Measurements from ENCODE around the gene SPATA7. TPM values are rescaled to one million over a fixed set of nuclear protein-coding genes. Genes with fewer than 3 reads are reported as not detected.

Gene SPATA7
- total RNA-seq, 1 donor, result 21.4 TPM

GRCh38 chr14:88454886-88455285, 69.4 kb downstream of the SPATA7 start:
- H3K4me1 ChIP-seq (ENCODE audit: insufficient read depth, low read length), result no peaks in the 10 kb centered on the region
- no peaks in the 10 kb centered on the region for H3K79me2 ChIP-seq (ENCODE audit: insufficient read depth, low read length)
- no peak overlapping the region for H3K4me3 ChIP-seq (ENCODE audit: insufficient read depth, low read length)
- H3K27me3 ChIP-seq (ENCODE audit: insufficient read depth, low read length), result no peaks in the 10 kb centered on the region
- H2AFZ ChIP-seq (ENCODE audit: low read length), result no peak overlapping the region
- H3K4me2 ChIP-seq (ENCODE audit: insufficient read depth, low read length), result no peak overlapping the region
- H4K20me1 ChIP-seq (ENCODE audit: insufficient read depth, low read length), result no peaks in the 10 kb centered on the region
- no peak for DNase-seq (ENCODE audit: insufficient read length, low spot score, missing footprints)
- no peaks in the 10 kb centered on the region for H3K36me3 ChIP-seq (ENCODE audit: insufficient read depth, low read length)
- no peak for TF ChIP-seq CTCF (IDR thresholded peaks at IDR 0.05; ENCODE audit: extremely low read depth, low read depth, low read length)
- no peak overlapping the region for H3K27ac ChIP-seq (ENCODE audit: low read depth, low read length)
- H3K9me3 ChIP-seq (ENCODE audit: low read depth, low read length), result no peaks in the 10 kb centered on the region

GRCh38 chr14:88463318-88463717, 77.9 kb downstream of the SPATA7 start:
- no peak overlapping the region for H2AFZ ChIP-seq (ENCODE audit: low read length)
- H3K36me3 ChIP-seq (ENCODE audit: insufficient read depth, low read length), result peaks cover 22% of the 10 kb centered on the region
- H4K20me1 ChIP-seq (ENCODE audit: insufficient read depth, low read length), result no peaks in the 10 kb centered on the region
- no peak overlapping the region for H3K27ac ChIP-seq (ENCODE audit: low read depth, low read length)
- no peak for DNase-seq (ENCODE audit: insufficient read length, low spot score, missing footprints)
- no peak overlapping the region for H3K4me2 ChIP-seq (ENCODE audit: insufficient read depth, low read length)
- no peaks in the 10 kb centered on the region for H3K79me2 ChIP-seq (ENCODE audit: insufficient read depth, low read length)
- H3K9me3 ChIP-seq (ENCODE audit: low read depth, low read length), result no peaks in the 10 kb centered on the region
- H3K4me1 ChIP-seq (ENCODE audit: insufficient read depth, low read length), result peaks cover 6% of the 10 kb centered on the region
- H3K4me3 ChIP-seq (ENCODE audit: insufficient read depth, low read length), result no peak overlapping the region
- H3K27me3 ChIP-seq (ENCODE audit: insufficient read depth, low read length), result no peaks in the 10 kb centered on the region
- peak; percentile 48 for TF ChIP-seq CTCF (IDR thresholded peaks at IDR 0.05; ENCODE audit: extremely low read depth, low read depth, low read length)

- Histone ChIP-seq H3K27ac (ENCODE audit: low read depth, low read length) (peak overlapping the region; percentile 55), H3K4me1 (ENCODE audit: insufficient read depth, low read length) (peaks cover 39% of the 10 kb centered on the region), H3K36me3 (ENCODE audit: insufficient read depth, low read length) (peaks cover 37% of the 10 kb centered on the region), H4K20me1 (ENCODE audit: insufficient read depth, low read length) (no peaks in the 10 kb centered on the region), H2AFZ (ENCODE audit: low read length) (no peak overlapping the region), H3K79me2 (ENCODE audit: insufficient read depth, low read length) (no peaks in the 10 kb centered on the region), H3K9me3 (ENCODE audit: low read depth, low read length) (no peaks in the 10 kb centered on the region), H3K4me2 (ENCODE audit: insufficient read depth, low read length) (peak overlapping the region; percentile 46), H3K27me3 (ENCODE audit: insufficient read depth, low read length) (no peaks in the 10 kb centered on the region), H3K4me3 (ENCODE audit: insufficient read depth, low read length) (no peak overlapping the region)
- no peak for TF ChIP-seq CTCF (IDR thresholded peaks at IDR 0.05; ENCODE audit: extremely low read depth, low read depth, low read length)
- DNase-seq (ENCODE audit: insufficient read length, low spot score, missing footprints), result peak; percentile 76
Measured at GRCh38 chr14:88468406-88468805, 82.9 kb downstream of the SPATA7 start.

- Histone ChIP-seq H3K36me3 (ENCODE audit: insufficient read depth, low read length) (peaks cover 40% of the 10 kb centered on the region), H3K9me3 (ENCODE audit: low read depth, low read length) (no peaks in the 10 kb centered on the region), H3K79me2 (ENCODE audit: insufficient read depth, low read length) (no peaks in the 10 kb centered on the region), H2AFZ (ENCODE audit: low read length) (no peak overlapping the region), H3K4me2 (ENCODE audit: insufficient read depth, low read length) (peak overlapping the region; percentile 39), H4K20me1 (ENCODE audit: insufficient read depth, low read length) (peaks cover 2% of the 10 kb centered on the region), H3K27ac (ENCODE audit: low read depth, low read length) (peak overlapping the region; percentile 42), H3K27me3 (ENCODE audit: insufficient read depth, low read length) (no peaks in the 10 kb centered on the region), H3K4me3 (ENCODE audit: insufficient read depth, low read length) (no peak overlapping the region), H3K4me1 (ENCODE audit: insufficient read depth, low read length) (peaks cover 39% of the 10 kb centered on the region)
- TF ChIP-seq CTCF (IDR thresholded peaks at IDR 0.05; ENCODE audit: extremely low read depth, low read depth, low read length), result no peak
- no peak for DNase-seq (ENCODE audit: insufficient read length, low spot score, missing footprints)
Measured at GRCh38 chr14:88470542-88471440, 85.3 kb downstream of the SPATA7 start.

All from osteoblast (primary cell).